ENCODE measurements around the gene HOXB9.

The HOXB9 gene

DNA sequence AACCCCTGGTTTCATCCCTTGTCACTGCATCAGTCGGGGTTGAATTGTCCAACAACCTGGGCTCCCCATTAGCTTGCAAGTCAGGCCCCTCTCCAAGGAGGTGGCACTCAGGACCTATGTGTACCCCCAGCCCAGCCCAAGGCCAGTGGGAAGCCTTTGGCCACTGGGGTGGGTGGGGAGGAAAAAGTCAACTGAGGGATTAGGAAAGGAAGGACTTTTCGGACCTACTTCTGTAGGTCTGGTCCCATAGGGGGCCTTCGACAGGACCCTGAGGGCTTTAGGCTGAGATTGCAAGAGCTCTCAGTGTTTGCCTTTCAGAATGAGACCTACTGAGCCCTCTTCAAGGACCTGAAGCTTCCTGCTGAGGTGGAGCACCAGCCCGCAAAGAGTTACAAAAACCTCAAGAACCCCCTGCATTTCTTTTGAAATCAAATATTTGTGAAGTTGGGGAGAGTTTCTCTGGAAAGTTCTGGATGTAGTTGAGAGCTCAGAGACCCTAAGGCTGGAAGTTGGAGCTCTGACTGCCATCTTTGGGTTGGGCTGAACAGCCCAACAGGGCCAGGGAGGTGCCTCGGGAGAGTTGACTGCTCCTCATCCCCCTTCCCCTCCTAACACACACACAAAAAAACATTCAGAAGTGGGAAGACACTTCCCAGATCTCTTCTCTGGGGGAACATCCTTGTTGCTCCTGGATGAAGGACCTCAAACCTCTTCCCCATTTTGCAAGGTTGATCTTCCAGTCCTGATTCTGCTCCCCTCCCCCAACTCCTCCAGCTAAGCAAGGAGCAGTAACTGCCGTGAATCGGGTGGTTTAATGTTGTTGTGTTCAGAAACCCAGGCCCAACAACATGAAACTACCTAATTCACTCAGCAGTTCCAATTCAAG lies 5.8 kb upstream of the HOXB9 start:
- Mint-ChIP-seq H3K36me3 (no peaks in the 10 kb centered on the region), H3K4me3 (no peak overlapping the region), H3K27ac (no peak overlapping the region), H3K9me3 (no peaks in the 10 kb centered on the region), H3K27me3 (peaks cover 35% of the 10 kb centered on the region), H3K4me1 (peaks cover 3% of the 10 kb centered on the region)
- no peak for ATAC-seq (ENCODE audit: low read depth)
- no peak for DNase-seq (ENCODE audit: low spot score in 2 of 2)

DNA sequence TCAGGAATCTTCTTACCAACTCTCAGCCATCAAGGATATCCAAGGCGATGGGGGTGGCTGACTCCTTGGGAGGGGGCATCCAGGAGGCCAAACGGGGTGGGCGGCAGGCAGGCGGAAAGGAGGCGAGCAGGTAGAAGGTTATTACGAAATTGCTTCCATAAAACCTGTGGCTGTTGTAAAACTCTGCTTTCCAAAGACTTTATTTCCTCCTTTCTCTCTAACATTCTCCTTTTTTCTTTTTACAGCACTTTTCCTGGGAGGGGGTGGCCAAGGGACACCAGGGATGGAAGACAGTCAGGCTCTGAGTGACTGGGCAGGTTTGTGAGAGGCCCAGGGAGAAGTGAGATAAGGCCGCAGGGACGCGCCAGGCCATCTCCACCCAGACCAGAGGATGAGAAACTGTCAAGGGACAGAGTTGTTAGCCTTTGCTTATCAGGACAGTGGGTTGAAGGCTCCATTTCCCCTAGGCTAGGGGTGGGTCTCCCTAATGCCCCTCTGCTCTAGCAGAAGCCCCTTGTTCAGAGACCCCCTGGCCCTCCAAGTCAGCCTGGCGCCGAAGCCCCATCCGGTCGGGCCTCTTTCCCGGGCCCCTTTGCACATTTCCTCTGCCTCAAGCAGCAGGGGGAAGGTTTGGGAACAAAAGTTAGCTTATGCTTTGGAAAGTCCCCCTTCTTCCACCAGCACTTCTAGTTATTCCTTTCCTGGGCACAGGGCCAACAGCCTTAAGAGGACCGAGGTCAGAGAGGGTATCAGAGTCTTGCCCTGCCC lies 5.0 kb upstream of the HOXB9 start:
- H3K36me3 Mint-ChIP-seq, result no peaks in the 10 kb centered on the region
- H3K9me3 Mint-ChIP-seq, result no peaks in the 10 kb centered on the region
- no peak overlapping the region for H3K27ac Mint-ChIP-seq
- ATAC-seq (ENCODE audit: low read depth) (no peak), DNase-seq (ENCODE audit: low spot score in 2 of 2) (no peak)
- no peaks in the 10 kb centered on the region for H3K4me1 Mint-ChIP-seq
- H3K27me3 Mint-ChIP-seq, result peaks cover 35% of the 10 kb centered on the region
- no peak overlapping the region for H3K4me3 Mint-ChIP-seq

DNA sequence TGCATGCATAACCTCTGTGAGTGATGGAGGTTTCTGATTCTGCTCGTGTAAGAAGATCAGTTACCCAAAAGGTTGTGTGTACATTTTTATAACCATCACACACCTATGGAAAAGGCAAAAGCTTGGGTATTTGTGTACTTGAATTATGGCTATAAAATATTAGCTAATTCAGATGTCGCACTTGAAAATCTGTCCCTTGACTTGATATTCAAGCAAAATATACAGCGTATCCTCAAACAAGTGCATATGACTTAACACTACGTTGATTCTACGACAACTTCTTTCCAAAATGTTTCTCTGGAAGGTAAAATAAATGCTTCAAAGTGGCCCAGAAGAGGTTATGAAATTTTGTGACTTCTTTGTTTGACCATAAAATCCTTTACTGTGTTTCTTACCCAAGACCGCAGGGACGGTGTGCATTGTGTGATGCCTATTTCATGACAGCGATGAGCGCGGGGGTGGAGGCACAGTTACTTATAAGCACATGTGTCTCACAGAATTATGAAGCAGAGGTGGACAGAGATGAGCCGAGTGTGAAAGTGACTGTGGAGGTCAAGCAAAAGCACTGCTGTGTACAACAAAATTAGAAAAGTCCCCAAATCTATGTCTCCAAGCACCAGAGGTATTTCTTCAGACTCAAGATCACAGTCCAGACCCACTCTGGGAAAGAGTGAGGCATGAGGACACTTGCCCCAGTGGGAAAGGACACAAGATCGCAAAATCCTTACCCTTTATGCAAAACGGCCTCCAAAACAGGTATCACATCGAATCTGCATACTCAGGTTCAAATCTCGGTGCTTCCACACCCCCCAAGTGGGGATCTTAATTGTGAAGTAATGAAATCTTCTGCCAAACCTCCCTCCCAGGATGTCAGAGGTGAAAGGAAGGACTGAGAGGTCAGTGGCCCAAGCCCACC lies 4.1 kb upstream of the HOXB9 start:
- no peak for DNase-seq (ENCODE audit: low spot score in 2 of 2)
- H3K27ac Mint-ChIP-seq, result no peak overlapping the region
- ATAC-seq (ENCODE audit: low read depth), result no peak
- H3K27me3 Mint-ChIP-seq, result peaks cover 38% of the 10 kb centered on the region
- no peaks in the 10 kb centered on the region for H3K9me3 Mint-ChIP-seq
- H3K36me3 Mint-ChIP-seq, result no peaks in the 10 kb centered on the region
- peaks cover 3% of the 10 kb centered on the region for H3K4me1 Mint-ChIP-seq
- H3K4me3 Mint-ChIP-seq, result no peak overlapping the region

DNA sequence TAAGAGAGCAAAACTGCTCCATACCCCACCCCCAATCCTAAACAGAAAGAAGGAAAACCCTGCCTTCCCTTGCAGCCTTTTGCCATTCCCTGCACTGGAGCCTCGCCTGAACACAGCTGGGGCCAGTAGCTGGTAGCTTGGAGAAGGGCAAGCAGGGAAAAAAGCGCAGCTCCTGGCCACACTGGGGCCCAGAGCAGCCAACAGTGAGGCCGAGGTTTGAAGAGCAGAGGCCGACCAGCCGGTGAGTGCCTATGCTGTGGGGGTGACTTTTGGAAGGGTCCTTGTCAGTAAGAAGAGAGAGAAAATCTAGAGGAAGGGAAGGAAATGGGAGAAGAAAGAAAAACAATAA lies 3.2 kb upstream of the HOXB9 start:
- Mint-ChIP-seq H3K9me3 (no peaks in the 10 kb centered on the region), H3K27ac (no peak overlapping the region), H3K4me1 (peaks cover 3% of the 10 kb centered on the region), H3K27me3 (peaks cover 36% of the 10 kb centered on the region), H3K4me3 (no peak overlapping the region), H3K36me3 (no peaks in the 10 kb centered on the region)
- ATAC-seq (ENCODE audit: low read depth) (no peak), DNase-seq (ENCODE audit: low spot score in 2 of 2) (no peak)

DNA sequence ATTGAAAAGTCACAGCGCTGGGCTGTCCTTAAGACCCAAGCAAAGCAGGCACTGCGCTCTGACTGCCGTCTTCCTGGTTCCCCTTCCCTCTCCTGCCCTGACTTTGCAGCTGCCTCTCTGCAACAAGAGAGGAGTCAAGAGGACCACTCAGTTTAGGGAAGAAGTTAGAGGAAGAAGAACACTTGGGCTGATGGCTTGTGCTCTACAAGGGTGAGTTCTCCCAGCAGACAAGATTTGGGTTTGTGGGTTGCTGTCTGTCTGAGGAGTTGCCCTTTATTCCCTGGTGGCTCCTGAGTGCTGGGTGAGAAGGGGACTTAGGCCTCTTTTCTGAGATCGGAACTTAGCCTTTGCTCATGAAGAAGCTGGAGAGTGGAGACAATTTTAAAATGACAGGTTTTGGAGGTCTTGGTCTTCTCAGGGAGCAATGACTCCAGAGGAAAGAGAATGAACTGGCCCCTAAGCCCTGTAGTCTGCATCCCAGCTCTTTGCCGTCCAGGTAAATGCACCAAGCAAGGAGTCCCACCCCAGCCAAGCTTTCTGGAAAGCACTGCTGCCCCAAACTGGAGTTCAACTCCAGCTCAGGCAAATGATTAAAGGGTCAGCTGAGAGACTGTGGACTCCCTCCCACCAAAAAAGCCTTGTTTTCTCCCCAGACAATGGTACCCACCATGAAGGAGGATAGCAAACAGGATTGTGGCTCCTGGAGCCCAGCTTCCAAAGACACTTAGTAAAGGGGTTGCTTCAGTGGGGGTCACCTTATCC lies 2.7 kb upstream of the HOXB9 start:
- ATAC-seq (ENCODE audit: low read depth) (no peak), DNase-seq (ENCODE audit: low spot score in 2 of 2) (no peak)
- no peaks in the 10 kb centered on the region for H3K9me3 Mint-ChIP-seq
- H3K27ac Mint-ChIP-seq, result no peak overlapping the region
- no peaks in the 10 kb centered on the region for H3K36me3 Mint-ChIP-seq
- H3K27me3 Mint-ChIP-seq, result peaks cover 38% of the 10 kb centered on the region
- no peak overlapping the region for H3K4me3 Mint-ChIP-seq
- peaks cover 3% of the 10 kb centered on the region for H3K4me1 Mint-ChIP-seq

DNA sequence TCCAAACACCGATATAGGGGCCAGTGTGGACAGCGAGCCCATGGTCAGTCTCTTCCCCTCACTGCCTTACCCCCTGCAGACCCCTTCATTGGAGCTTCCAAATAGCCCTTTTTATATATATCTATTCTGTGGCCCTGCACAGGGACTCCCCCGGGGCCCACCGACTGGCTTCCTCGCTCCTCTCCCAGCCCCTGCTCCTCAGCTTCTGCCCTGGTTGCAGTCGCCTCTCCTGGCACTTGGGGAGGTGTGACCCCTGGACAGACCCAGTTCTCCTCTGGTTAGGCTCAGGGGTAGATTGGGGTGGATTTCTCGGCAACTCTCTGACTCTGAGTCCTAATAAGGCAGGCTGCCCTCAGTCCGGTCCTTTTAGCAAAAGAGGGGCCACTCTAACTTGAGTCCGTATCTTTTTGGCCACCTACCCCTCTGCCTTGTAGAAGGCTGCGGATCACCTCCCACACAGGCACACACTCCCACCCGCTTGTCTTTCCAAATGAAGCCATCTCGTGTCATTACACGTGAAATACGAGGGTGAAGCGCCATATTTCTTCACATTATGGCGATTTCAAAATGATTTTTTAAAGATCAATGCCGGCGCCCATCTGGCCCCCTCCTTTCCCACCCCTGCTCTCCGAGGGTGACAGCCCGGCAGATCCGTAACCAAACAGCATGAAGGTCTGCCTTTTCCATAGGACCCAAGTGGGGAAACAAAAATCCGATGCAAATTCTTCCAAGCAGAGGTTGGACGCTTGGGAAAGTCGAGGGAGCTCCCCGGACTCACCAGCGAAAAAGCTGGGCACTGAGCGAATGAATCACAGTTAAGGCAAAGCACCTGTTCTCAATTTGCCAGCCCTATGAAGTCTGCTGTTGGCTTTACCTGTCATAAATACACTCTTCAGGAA lies 1.7 kb upstream of the HOXB9 start:
- Mint-ChIP-seq H3K4me3 (no peak overlapping the region), H3K9me3 (no peaks in the 10 kb centered on the region), H3K27ac (no peak overlapping the region), H3K4me1 (peaks cover 3% of the 10 kb centered on the region), H3K27me3 (peaks cover 41% of the 10 kb centered on the region), H3K36me3 (no peaks in the 10 kb centered on the region)
- no peak for DNase-seq (ENCODE audit: low spot score in 2 of 2)
- no peak for ATAC-seq (ENCODE audit: low read depth)

DNA sequence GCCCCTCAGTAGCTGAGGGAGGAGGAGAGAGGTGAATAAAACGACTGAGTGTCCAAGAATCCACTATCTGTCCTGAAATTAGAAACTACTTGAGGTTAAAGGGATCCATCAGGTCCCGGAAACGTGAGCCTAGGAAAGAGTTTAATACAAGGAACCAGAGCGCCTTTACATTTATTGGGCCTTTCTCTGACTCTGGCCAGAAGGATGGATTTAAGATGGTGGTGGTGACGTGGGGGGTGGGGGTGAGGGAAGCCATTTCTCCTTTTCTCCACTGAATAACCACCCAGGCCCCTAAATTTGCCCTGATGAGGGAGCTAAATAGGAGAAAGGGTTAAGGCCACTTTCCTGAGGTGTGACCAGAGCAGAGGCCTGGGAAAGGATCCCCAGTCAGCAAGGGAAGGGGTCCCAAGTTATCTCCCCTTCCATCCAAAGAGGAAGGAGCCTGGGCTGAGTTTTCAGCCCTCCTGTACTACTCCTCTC lies 1.0 kb upstream of the HOXB9 start:
- Mint-ChIP-seq H3K27ac (no peak overlapping the region), H3K4me1 (peaks cover 3% of the 10 kb centered on the region), H3K9me3 (no peaks in the 10 kb centered on the region), H3K27me3 (peaks cover 44% of the 10 kb centered on the region), H3K36me3 (no peaks in the 10 kb centered on the region), H3K4me3 (no peak overlapping the region)
- no peak for DNase-seq (ENCODE audit: low spot score in 2 of 2)
- ATAC-seq (ENCODE audit: low read depth), result no peak

DNA sequence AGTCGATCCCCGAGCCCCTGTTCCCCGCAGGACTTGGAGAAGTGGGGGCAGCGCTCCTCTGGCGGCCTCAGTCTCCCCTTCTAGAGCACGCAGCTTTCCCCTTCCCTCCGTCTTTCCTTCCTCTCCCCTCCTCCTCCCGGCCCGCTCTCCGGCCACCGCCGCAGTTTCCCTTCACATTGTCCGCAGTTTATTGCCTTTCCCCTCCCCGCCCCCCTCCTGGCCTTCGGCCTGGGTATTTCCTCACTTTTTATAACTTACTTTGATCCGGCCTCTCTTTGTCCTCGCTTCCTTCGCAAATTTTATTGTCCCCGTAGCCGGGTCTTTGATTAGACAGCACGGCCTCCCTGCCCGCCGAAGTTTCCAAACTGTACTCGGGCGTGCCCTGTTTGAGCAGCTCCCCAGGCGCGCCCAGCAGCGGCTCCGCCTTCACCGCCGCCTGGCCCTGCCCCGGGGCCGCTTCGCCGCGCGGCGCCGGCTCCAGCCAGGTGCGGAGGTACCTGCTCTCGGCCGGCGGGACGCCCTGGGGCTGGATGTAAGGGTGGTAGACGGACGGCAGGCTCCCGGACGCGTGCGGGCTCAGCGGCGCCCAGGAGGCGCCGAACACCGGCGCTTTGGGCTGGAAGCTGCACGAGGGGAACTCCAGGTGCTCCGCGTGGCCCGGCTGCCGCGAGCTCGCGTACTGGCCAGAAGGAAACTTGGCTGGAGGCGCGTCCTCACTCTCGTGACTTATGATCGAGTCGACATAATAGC lies 488 bp downstream of the HOXB9 start:
- peak in 1 of 2 donors; percentile 52 for DNase-seq (ENCODE audit: low spot score in 2 of 2)

DNA sequence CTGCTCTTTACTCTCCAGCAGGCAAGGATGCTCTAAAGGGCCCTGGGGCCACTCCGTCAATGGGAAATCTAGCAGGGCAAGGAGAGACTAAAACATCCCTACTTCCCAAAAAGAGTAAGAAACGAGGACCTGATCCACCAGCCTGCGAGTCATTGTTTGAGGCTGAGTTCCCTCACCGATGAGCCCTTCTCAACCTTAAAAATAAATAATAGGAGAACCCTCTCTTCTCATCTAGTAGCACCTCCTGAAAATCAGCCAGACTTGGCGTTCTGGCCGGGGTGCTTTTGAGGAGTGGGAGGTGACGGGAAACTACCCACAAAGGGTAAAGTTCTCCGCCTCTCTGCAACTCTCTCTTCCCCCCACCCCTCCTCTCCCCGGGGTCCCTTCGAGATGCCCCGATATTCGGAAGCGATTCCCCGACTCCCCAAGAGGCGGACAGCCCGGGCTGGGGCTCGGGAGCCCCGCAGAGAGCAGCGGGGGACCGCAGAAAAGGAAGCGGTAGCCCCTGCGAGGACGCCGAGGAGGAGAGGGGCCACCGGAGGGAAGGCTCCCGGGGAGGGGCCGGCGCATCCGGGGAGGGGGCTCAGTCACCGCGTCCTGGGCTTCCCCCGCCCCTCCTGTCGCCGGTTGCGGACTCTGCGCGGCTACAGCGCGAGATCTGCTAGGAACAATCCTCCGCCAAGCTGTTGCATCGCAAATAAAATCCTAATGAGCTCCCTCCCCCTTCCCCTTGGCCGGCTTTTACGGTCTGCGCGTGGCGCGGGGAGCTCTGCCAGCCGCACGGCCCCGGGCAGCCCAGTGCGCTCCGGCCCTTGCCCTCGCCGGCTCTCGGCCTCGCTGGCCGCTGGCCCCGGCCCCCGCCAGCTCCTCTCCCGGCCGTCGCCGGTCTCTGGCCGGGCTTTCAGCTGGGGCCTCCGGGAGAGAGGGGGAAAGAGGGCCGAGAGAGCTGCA lies 1.3 kb downstream of the HOXB9 start:
- no peaks in the 10 kb centered on the region for H3K9me3 Mint-ChIP-seq
- DNase-seq (ENCODE audit: low spot score in 2 of 2) (no peak), ATAC-seq (ENCODE audit: low read depth) (no peak)
- peaks cover 3% of the 10 kb centered on the region for H3K4me1 Mint-ChIP-seq
- H3K4me3 Mint-ChIP-seq, result no peak overlapping the region
- no peaks in the 10 kb centered on the region for H3K36me3 Mint-ChIP-seq
- no peak overlapping the region for H3K27ac Mint-ChIP-seq
- peaks cover 42% of the 10 kb centered on the region for H3K27me3 Mint-ChIP-seq

More for the DNA sequence above, 488 bp downstream of the HOXB9 start:
- Mint-ChIP-seq H3K27me3 (peaks cover 48% of the 10 kb centered on the region), H3K4me1 (peaks cover 3% of the 10 kb centered on the region), H3K27ac (peak overlapping the region; percentile 82), H3K36me3 (no peaks in the 10 kb centered on the region), H3K9me3 (no peaks in the 10 kb centered on the region), H3K4me3 (peak overlapping the region; percentile 90)
- ATAC-seq (ENCODE audit: low read depth), result peak; percentile 68

DNA sequence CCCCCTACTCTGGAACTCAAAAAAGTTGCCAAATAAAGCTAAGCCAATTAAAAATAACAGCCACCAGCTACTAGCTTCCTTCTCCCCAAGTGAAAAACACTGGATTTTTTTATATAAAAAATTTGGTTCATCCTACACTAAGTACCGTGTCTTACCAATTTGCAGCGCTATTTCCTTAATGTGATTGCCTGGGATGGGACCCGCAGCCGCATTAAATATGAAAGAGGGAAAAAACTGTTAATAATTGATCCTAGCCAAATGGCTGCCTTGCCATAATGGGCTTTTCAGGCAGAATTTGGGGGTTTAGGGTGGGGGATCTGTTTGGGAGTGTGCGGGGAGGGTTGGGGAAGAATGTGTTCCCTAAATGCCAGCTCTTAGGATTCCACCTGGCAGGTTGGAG lies 2.0 kb downstream of the HOXB9 start:
- Mint-ChIP-seq H3K27ac (no peak overlapping the region), H3K9me3 (no peaks in the 10 kb centered on the region), H3K36me3 (no peaks in the 10 kb centered on the region), H3K4me1 (peaks cover 3% of the 10 kb centered on the region), H3K27me3 (peaks cover 38% of the 10 kb centered on the region), H3K4me3 (no peak overlapping the region)
- ATAC-seq (ENCODE audit: low read depth) (no peak), DNase-seq (ENCODE audit: low spot score in 2 of 2) (no peak)

DNA sequence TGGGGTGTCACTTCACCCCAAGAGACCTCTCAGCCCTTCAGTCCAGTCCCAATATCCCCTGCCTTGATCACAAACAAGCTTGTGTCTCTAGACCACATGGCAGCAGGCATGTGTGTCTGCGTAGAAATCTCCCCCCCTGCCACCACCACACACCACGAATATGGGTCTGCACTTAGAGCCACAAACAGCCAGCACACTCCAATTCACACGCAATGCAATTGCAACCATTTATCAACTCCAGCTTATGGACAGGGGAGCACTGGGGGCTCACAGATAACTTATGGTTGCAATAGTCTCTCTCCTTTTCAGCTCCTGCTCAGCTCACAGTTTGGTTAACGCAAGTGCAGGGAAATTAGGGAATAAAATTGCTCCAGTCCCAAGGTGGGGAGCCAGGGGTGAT lies 2.6 kb downstream of the HOXB9 start:
- Mint-ChIP-seq H3K9me3 (no peaks in the 10 kb centered on the region), H3K27me3 (peaks cover 39% of the 10 kb centered on the region), H3K27ac (no peak overlapping the region), H3K36me3 (no peaks in the 10 kb centered on the region), H3K4me1 (peaks cover 4% of the 10 kb centered on the region), H3K4me3 (no peak overlapping the region)
- DNase-seq (ENCODE audit: low spot score in 2 of 2) (no peak), ATAC-seq (ENCODE audit: low read depth) (no peak)

All from memory B cell (primary cell).